Measurements from ENCODE around the gene CA12.

GRCh38 chr15:63322541-63322940 is 59.1 kb downstream of the CA12 start:
- TF ChIP-seq, protein P1, sequence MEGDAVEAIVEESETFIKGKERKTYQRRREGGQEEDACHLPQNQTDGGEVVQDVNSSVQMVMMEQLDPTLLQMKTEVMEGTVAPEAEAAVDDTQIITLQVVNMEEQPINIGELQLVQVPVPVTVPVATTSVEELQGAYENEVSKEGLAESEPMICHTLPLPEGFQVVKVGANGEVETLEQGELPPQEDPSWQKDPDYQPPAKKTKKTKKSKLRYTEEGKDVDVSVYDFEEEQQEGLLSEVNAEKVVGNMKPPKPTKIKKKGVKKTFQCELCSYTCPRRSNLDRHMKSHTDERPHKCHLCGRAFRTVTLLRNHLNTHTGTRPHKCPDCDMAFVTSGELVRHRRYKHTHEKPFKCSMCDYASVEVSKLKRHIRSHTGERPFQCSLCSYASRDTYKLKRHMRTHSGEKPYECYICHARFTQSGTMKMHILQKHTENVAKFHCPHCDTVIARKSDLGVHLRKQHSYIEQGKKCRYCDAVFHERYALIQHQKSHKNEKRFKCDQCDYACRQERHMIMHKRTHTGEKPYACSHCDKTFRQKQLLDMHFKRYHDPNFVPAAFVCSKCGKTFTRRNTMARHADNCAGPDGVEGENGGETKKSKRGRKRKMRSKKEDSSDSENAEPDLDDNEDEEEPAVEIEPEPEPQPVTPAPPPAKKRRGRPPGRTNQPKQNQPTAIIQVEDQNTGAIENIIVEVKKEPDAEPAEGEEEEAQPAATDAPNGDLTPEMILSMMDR (IDR thresholded peaks at IDR 0.05), result no peak
- TF ChIP-seq POLR2A (IDR thresholded peaks at IDR 0.05), result no peak
- no peak for TF ChIP-seq POLR2AphosphoS5 (IDR thresholded peaks at IDR 0.05; ENCODE audit: insufficient read depth in 1 of 2, low read depth in 1 of 2)

Measured in vagina (tissue), 2 donors.